Activated gamma-delta T cell (primary cell): ENCODE measurements around the gene WHRN.
A peak's percentile ranks its signal among the peaks of the same experiment; 100 is the strongest.

Source experiments
- DNase-seq: peaks from one replicate; lab custom pipeline; 2025; lab: John Stamatoyannopoulos, UW

WHRN gene

GRCh38 chr9:114513959-114514267 is 8.6 kb upstream of the WHRN start:
- DNase-seq: no peak

- DNase-seq: no peak
Measured at GRCh38 chr9:114513055-114513958, 8.0 kb upstream of the WHRN start.

GRCh38 chr9:114511978-114512874 is 7.0 kb upstream of the WHRN start:
- no peak for DNase-seq

GRCh38 chr9:114507726-114508125 is 2.5 kb upstream of the WHRN start:
- no peak for DNase-seq

GRCh38 chr9:114506082-114506390 is 763 bp upstream of the WHRN start:
- DNase-seq: no peak

GRCh38 chr9:114504341-114505186 is 709 bp downstream of the WHRN start:
- peak; percentile 30 for DNase-seq

- no peak for DNase-seq
Measured at GRCh38 chr9:114503522-114504340, 1.5 kb downstream of the WHRN start.

- DNase-seq: no peak
Measured at GRCh38 chr9:114503009-114503408, 2.3 kb downstream of the WHRN start.

- no peak for DNase-seq
Measured at GRCh38 chr9:114501796-114502682, 3.2 kb downstream of the WHRN start.

GRCh38 chr9:114500697-114501292 is 4.5 kb downstream of the WHRN start:
- DNase-seq: no peak

GRCh38 chr9:114499941-114500696 is 5.2 kb downstream of the WHRN start:
- DNase-seq: no peak

GRCh38 chr9:114499528-114499927 is 5.7 kb downstream of the WHRN start:
- DNase-seq: no peak

- DNase-seq: no peak
Measured at GRCh38 chr9:114497727-114498382, 7.4 kb downstream of the WHRN start.

- no peak for DNase-seq
Measured at GRCh38 chr9:114497236-114497635, 8.0 kb downstream of the WHRN start.

GRCh38 chr9:114496011-114496410 is 9.3 kb downstream of the WHRN start:
- no peak for DNase-seq

- no peak for DNase-seq
Measured at GRCh38 chr9:114494776-114495569, 10.3 kb downstream of the WHRN start.

GRCh38 chr9:114493521-114494184 is 11.6 kb downstream of the WHRN start:
- DNase-seq: no peak
